OCI-LY1 (cell line): ENCODE measurements around the gene ETS2.

Source experiments
- H2AFZ ChIP-seq: fragments of 200-600 bp; sonication (generic), shearing (Covaris generic); 2 replicates; pipeline ENCODE4 v1.6.0; 2014; ENCODE audit warnings: antibody characterized with exemption, mild to moderate bottlenecking, low read length
- H3F3A ChIP-seq: fragments of 200-600 bp; sonication (generic), shearing (Covaris generic); 2 replicates; pipeline ENCODE4 v1.6.0; 2014; ENCODE audit warnings: mild to moderate bottlenecking, antibody characterized with exemption, low read length, moderate library complexity; ENCODE audit not compliant: insufficient read depth
- H3K27ac ChIP-seq: fragments of 200-600 bp; sonication (generic); 2 replicates; pipeline ENCODE4 v1.5.1; 2014; ENCODE audit warnings: low read length, mixed run types, mild to moderate bottlenecking, low read depth; ENCODE audit not compliant: poor library complexity, severe bottlenecking
- H3K27me3 ChIP-seq: fragments of 200-600 bp; sonication (generic); 2 replicates; pipeline ENCODE4 v1.6.0; 2014; ENCODE audit warnings: antibody characterized with exemption, mild to moderate bottlenecking, low read length, moderate library complexity; ENCODE audit not compliant: insufficient read depth
- H3K36me3 ChIP-seq: fragments of 200-600 bp; sonication (generic); 2 replicates; pipeline ENCODE4 v1.6.1; 2014; ENCODE audit warnings: mild to moderate bottlenecking, antibody characterized with exemption, low read length, moderate library complexity, mixed read lengths; ENCODE audit not compliant: insufficient read depth
- H3K4me1 ChIP-seq: fragments of 200-600 bp; sonication (generic); 2 replicates; pipeline ENCODE4 v1.5.1; 2014; ENCODE audit warnings: mild to moderate bottlenecking, low read length, moderate library complexity; ENCODE audit not compliant: insufficient read depth, severe bottlenecking
- H3K4me2 ChIP-seq: fragments of 200-600 bp; sonication (generic), shearing (Covaris generic); 2 replicates; pipeline ENCODE4 v1.6.1; 2014; ENCODE audit warnings: low read length
- H3K4me3 ChIP-seq: fragments of 200-600 bp; sonication (generic); 2 replicates; pipeline ENCODE4 v1.5.1; 2014; ENCODE audit warnings: low read length, low read depth, mild to moderate bottlenecking, mixed read lengths; ENCODE audit not compliant: poor library complexity, severe bottlenecking
- H3K79me2 ChIP-seq: fragments of 200-600 bp; shearing (Covaris generic); 2 replicates; pipeline ENCODE4 v1.6.1; 2016; ENCODE audit warnings: mixed run types, low read length, mixed read lengths; ENCODE audit not compliant: insufficient read depth
- H3K9ac ChIP-seq: fragments of 200-600 bp; sonication (generic), shearing (Covaris generic); 2 replicates; pipeline ENCODE4 v1.6.1; 2014; ENCODE audit warnings: mild to moderate bottlenecking, low read length, mixed read lengths
- H3K9me2 ChIP-seq: fragments of 200-600 bp; sonication (generic), shearing (Covaris generic); 2 replicates; pipeline ENCODE4 v1.6.1; 2014; ENCODE audit warnings: low read depth, mild to moderate bottlenecking, low read length, mixed read lengths
- H3K9me3 ChIP-seq: fragments of 200-600 bp; shearing (Covaris generic); 2 replicates; pipeline ENCODE4 v1.6.1; 2014; ENCODE audit warnings: low read length, mixed read lengths
- H4K20me1 ChIP-seq: fragments of 200-600 bp; sonication (generic), shearing (Covaris generic); 2 replicates; pipeline ENCODE4 v1.6.0; 2016; ENCODE audit warnings: mild to moderate bottlenecking, low read length; ENCODE audit not compliant: insufficient read depth
- EZH2 ChIP-seq: fragments of 200-600 bp; sonication (generic), shearing (Covaris generic); IDR thresholded peaks from 2 replicates; pipeline ENCODE4 v1.8.0; 2017; ENCODE audit warnings: borderline replicate concordance, mixed run types, mild to moderate bottlenecking, antibody characterized with exemption, low read length, moderate library complexity, mixed read lengths
- TF ChIP-seq, protein P1 (sequence below): fragments of 200-600 bp; sonication (generic), shearing (Covaris generic); IDR thresholded peaks from 2 replicates; pipeline ENCODE4 v1.5.1; 2017; ENCODE audit warnings: mild to moderate bottlenecking, antibody characterized with exemption, low read length, moderate library complexity, mixed read lengths

ETS2 gene

DNA sequence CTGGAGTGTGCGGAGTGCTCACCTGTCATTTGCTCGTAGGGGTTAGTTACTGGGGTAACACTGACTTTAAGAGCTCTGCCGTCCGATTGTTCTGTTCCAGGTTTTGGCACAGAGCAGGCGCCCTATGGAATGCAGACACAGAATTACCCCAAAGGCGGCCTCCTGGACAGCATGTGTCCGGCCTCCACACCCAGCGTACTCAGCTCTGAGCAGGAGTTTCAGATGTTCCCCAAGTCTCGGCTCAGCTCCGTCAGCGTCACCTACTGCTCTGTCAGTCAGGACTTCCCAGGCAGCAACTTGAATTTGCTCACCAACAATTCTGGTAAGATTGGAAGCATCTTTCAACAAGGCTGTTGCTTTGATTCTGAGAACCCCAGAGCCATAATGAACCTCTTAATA is 12.6 kb downstream of the ETS2 start:
- no peaks in the 10 kb centered on the region for H3K9me3 ChIP-seq
- H3K27ac ChIP-seq: no peak overlapping the region
- peaks cover 89% of the 10 kb centered on the region for H3K36me3 ChIP-seq
- no peaks in the 10 kb centered on the region for H3K79me2 ChIP-seq
- no peaks in the 10 kb centered on the region for H3K27me3 ChIP-seq
- TF ChIP-seq, protein P1, sequence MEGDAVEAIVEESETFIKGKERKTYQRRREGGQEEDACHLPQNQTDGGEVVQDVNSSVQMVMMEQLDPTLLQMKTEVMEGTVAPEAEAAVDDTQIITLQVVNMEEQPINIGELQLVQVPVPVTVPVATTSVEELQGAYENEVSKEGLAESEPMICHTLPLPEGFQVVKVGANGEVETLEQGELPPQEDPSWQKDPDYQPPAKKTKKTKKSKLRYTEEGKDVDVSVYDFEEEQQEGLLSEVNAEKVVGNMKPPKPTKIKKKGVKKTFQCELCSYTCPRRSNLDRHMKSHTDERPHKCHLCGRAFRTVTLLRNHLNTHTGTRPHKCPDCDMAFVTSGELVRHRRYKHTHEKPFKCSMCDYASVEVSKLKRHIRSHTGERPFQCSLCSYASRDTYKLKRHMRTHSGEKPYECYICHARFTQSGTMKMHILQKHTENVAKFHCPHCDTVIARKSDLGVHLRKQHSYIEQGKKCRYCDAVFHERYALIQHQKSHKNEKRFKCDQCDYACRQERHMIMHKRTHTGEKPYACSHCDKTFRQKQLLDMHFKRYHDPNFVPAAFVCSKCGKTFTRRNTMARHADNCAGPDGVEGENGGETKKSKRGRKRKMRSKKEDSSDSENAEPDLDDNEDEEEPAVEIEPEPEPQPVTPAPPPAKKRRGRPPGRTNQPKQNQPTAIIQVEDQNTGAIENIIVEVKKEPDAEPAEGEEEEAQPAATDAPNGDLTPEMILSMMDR: no peak
- no peak for TF ChIP-seq EZH2
- no peaks in the 10 kb centered on the region for H3K9me2 ChIP-seq
- H4K20me1 ChIP-seq: no peaks in the 10 kb centered on the region
- no peaks in the 10 kb centered on the region for H3F3A ChIP-seq
- H3K4me1 ChIP-seq: no peaks in the 10 kb centered on the region
- no peak overlapping the region for H3K4me2 ChIP-seq
- no peak overlapping the region for H2AFZ ChIP-seq
- H3K4me3 ChIP-seq: no peak overlapping the region
- no peak overlapping the region for H3K9ac ChIP-seq

- no peaks in the 10 kb centered on the region for H3K4me1 ChIP-seq
- no peaks in the 10 kb centered on the region for H3F3A ChIP-seq
- H3K36me3 ChIP-seq: peaks cover 89% of the 10 kb centered on the region
- H3K9me3 ChIP-seq: no peaks in the 10 kb centered on the region
- no peak overlapping the region for H3K4me3 ChIP-seq
- H3K9me2 ChIP-seq: no peaks in the 10 kb centered on the region
- no peak overlapping the region for H3K4me2 ChIP-seq
- H3K27me3 ChIP-seq: no peaks in the 10 kb centered on the region
- no peak overlapping the region for H3K9ac ChIP-seq
- no peaks in the 10 kb centered on the region for H3K79me2 ChIP-seq
- H2AFZ ChIP-seq: no peak overlapping the region
- TF ChIP-seq, protein P1: no peak
- TF ChIP-seq EZH2: no peak
- no peak overlapping the region for H3K27ac ChIP-seq
- H4K20me1 ChIP-seq: no peaks in the 10 kb centered on the region
Observed at GRCh38 chr21:38819051-38819718, 13.5 kb downstream of the ETS2 start.

- Histone ChIP-seq H3K9me3 (no peaks in the 10 kb centered on the region), H3K27me3 (no peaks in the 10 kb centered on the region), H4K20me1 (no peaks in the 10 kb centered on the region), H3K4me3 (no peak overlapping the region), H3K4me2 (no peak overlapping the region), H3K9ac (no peak overlapping the region), H2AFZ (no peak overlapping the region), H3K36me3 (peaks cover 88% of the 10 kb centered on the region), H3K4me1 (no peaks in the 10 kb centered on the region), H3K9me2 (no peaks in the 10 kb centered on the region), H3F3A (no peaks in the 10 kb centered on the region), H3K79me2 (no peaks in the 10 kb centered on the region), H3K27ac (no peak overlapping the region)
- TF ChIP-seq, protein P1: no peak
- no peak for TF ChIP-seq EZH2
Observed at GRCh38 chr21:38819719-38820159, 14.0 kb downstream of the ETS2 start.
